ENCODE data around the gene CBFA2T2.

DNA sequence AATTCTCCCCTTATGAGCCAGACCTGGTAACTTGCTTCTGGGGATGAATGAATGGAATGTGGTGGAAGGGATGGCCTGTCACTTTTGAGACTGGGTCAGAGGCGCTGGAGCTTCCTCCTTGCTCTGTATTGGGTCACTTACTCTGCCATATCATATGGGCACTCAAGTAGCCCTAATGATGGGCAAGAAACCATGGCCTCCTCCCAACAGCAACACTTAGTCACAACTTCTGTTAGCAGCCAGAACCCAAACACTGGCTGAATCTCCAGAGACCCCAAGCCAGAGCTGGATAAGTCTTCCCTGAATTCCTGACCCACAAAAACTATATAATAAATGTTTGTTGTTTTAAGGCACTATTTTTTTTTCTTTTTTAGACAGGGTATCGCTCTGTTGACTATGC lies 190.8 kb downstream of the CBFA2T2 start:
- TF ChIP-seq, protein P1, sequence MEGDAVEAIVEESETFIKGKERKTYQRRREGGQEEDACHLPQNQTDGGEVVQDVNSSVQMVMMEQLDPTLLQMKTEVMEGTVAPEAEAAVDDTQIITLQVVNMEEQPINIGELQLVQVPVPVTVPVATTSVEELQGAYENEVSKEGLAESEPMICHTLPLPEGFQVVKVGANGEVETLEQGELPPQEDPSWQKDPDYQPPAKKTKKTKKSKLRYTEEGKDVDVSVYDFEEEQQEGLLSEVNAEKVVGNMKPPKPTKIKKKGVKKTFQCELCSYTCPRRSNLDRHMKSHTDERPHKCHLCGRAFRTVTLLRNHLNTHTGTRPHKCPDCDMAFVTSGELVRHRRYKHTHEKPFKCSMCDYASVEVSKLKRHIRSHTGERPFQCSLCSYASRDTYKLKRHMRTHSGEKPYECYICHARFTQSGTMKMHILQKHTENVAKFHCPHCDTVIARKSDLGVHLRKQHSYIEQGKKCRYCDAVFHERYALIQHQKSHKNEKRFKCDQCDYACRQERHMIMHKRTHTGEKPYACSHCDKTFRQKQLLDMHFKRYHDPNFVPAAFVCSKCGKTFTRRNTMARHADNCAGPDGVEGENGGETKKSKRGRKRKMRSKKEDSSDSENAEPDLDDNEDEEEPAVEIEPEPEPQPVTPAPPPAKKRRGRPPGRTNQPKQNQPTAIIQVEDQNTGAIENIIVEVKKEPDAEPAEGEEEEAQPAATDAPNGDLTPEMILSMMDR (IDR thresholded peaks at IDR 0.05; ENCODE audit: extremely low read depth in 1 of 2, insufficient read depth in 1 of 2, low read depth in 1 of 2, low read length in 2 of 2) = no peak
- TF ChIP-seq EZH2 (IDR thresholded peaks at IDR 0.05; ENCODE audit: borderline replicate concordance, low read depth, low read length, severe bottlenecking) = no peak
- TF ChIP-seq POLR2AphosphoS5 (IDR thresholded peaks at IDR 0.05; ENCODE audit: insufficient read depth, low read depth, low read length) = no peak
- no peak for TF ChIP-seq JUN (IDR thresholded peaks at IDR 0.05; ENCODE audit: borderline replicate concordance, insufficient read depth, insufficient read length, low read depth)
- TF ChIP-seq POLR2A (IDR thresholded peaks at IDR 0.05; ENCODE audit: low read depth, low read length) = no peak
- TF ChIP-seq, protein P2, sequence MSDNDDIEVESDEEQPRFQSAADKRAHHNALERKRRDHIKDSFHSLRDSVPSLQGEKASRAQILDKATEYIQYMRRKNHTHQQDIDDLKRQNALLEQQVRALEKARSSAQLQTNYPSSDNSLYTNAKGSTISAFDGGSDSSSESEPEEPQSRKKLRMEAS (IDR thresholded peaks at IDR 0.05; ENCODE audit: insufficient read depth, insufficient read length) = no peak
- TF ChIP-seq MYC (IDR thresholded peaks at IDR 0.05; ENCODE audit: low read depth, low read length) = no peak
- TF ChIP-seq GATA2 (IDR thresholded peaks at IDR 0.05; ENCODE audit: insufficient read depth, insufficient read length, low read depth, low read length) = no peak
